Measurements from ENCODE around the gene TRA2B. TPM values are rescaled to one million over a fixed set of nuclear protein-coding genes. Genes with fewer than 3 reads are reported as not detected.

Gene TRA2B
- polyA plus RNA-seq, 1 donor from 2014 or later = 637 TPM

DNA sequence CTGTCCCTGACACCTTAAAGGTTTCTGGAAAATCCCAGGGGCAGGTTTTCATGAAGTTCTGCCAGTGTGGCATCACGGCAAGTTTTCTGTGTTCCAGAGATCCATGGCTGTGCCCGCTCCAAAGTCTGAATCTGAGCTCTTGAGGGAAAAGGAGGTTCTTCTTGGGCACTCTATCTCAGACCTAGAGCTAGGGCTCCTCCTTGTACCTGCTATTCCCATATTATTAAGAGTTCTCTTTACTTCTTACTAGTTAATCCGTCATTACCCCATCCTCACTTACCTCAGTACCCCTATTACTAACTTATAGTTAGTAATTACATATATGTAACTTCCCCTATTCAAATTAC, 5.9 kb upstream of the TRA2B start:
- Histone ChIP-seq H3K36me3 (ENCODE audit: insufficient read depth, low read length) (no peaks in the 10 kb centered on the region), H3K9ac (ENCODE audit: low read length) (peak overlapping the region; percentile 49), H3K9me3 (ENCODE audit: low read length) (no peaks in the 10 kb centered on the region), H3K79me2 (replicated peaks; ENCODE audit: insufficient read depth, low read length) (no peaks in the 10 kb centered on the region), H3K4me3 (ENCODE audit: low read length) (peak overlapping the region; percentile 57), H3K27me3 (ENCODE audit: insufficient read depth, low read depth, low read length) (no peaks in the 10 kb centered on the region), H3K9me2 (ENCODE audit: insufficient read depth, low read length) (no peaks in the 10 kb centered on the region), H2AFZ (ENCODE audit: low read depth, low read length) (no peak overlapping the region), H3F3A (ENCODE audit: insufficient read depth, low read length, poor library complexity, severe bottlenecking) (no peaks in the 10 kb centered on the region), H3K27ac (ENCODE audit: low read length) (no peak overlapping the region), H4K20me1 (ENCODE audit: insufficient read depth) (no peaks in the 10 kb centered on the region), H3K4me2 (ENCODE audit: low read length) (no peak overlapping the region)
- no peak for TF ChIP-seq POLR2AphosphoS5 (IDR thresholded peaks at IDR 0.05)
- TF ChIP-seq SMC3 (conservative IDR thresholded peaks at IDR 0.05; ENCODE audit: poor library complexity) = no peak
- TF ChIP-seq, protein P1, sequence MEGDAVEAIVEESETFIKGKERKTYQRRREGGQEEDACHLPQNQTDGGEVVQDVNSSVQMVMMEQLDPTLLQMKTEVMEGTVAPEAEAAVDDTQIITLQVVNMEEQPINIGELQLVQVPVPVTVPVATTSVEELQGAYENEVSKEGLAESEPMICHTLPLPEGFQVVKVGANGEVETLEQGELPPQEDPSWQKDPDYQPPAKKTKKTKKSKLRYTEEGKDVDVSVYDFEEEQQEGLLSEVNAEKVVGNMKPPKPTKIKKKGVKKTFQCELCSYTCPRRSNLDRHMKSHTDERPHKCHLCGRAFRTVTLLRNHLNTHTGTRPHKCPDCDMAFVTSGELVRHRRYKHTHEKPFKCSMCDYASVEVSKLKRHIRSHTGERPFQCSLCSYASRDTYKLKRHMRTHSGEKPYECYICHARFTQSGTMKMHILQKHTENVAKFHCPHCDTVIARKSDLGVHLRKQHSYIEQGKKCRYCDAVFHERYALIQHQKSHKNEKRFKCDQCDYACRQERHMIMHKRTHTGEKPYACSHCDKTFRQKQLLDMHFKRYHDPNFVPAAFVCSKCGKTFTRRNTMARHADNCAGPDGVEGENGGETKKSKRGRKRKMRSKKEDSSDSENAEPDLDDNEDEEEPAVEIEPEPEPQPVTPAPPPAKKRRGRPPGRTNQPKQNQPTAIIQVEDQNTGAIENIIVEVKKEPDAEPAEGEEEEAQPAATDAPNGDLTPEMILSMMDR (IDR thresholded peaks at IDR 0.05; ENCODE audit: poor library complexity, severe bottlenecking) = peak; percentile 8
- no peak for TF ChIP-seq EP300 (conservative IDR thresholded peaks at IDR 0.05; ENCODE audit: poor library complexity, severe bottlenecking)
- no peak for TF ChIP-seq TAF1 (IDR thresholded peaks at IDR 0.05; ENCODE audit: low read depth)
- TF ChIP-seq RAD21 (conservative IDR thresholded peaks at IDR 0.05) = no peak

DNA sequence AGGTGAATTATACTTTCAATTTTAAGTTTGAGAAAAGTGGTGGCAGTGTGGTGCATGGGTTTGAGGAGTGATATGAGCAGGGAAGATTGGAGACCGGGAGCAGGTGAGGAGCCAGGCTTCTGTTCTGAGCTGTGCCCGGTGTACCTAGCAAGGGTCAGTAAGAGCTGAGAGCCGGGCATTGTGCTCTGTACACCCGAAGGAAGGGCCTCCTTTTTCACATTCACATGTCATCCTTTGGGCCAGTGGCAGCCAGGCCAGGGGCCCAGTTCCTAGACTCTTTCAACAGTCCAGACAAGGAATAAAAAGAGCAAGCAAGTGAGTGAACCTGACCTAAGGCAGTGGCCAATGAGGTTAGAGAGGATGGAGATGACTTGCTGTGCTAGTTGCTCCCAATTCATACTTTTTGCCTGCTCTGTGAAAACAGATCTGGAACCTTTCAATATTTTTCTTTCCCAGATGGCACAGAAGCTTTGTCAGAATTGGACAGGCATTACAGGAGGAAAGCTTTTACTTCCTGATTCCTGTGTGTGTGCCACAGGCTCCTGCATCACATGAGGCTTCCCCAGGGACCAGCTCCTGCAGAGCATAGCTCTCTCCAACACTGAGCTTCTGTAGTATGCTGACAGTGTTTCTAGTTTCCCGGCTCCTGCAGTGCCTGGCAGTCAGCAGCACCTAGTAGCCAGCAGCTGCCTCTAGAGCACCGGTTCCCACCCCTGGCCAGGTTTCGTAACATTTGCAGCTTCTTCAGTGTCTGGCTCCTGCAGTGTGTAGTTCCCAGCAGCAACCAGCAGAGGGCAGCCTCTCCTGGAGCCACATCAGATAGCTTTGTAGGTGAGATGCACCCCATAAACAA, 5.3 kb upstream of the TRA2B start:
- Histone ChIP-seq H3K4me3 (ENCODE audit: low read length) (peak overlapping the region; percentile 57), H3K27me3 (ENCODE audit: insufficient read depth, low read depth, low read length) (no peaks in the 10 kb centered on the region), H3K79me2 (replicated peaks; ENCODE audit: insufficient read depth, low read length) (no peaks in the 10 kb centered on the region), H4K20me1 (ENCODE audit: insufficient read depth) (no peaks in the 10 kb centered on the region), H3K27ac (ENCODE audit: low read length) (peak overlapping the region; percentile 18), H3K9me3 (ENCODE audit: low read length) (no peaks in the 10 kb centered on the region), H3K4me2 (ENCODE audit: low read length) (peak overlapping the region; percentile 48), H3K36me3 (ENCODE audit: insufficient read depth, low read length) (no peaks in the 10 kb centered on the region), H3K9me2 (ENCODE audit: insufficient read depth, low read length) (no peaks in the 10 kb centered on the region), H3F3A (ENCODE audit: insufficient read depth, low read length, poor library complexity, severe bottlenecking) (no peaks in the 10 kb centered on the region), H2AFZ (ENCODE audit: low read depth, low read length) (peak overlapping the region; percentile 63), H3K9ac (ENCODE audit: low read length) (peak overlapping the region; percentile 49)
- TF ChIP-seq, protein P1 (IDR thresholded peaks at IDR 0.05; ENCODE audit: poor library complexity, severe bottlenecking) = peak; percentile 95
- TF ChIP-seq EP300 (conservative IDR thresholded peaks at IDR 0.05; ENCODE audit: poor library complexity, severe bottlenecking) = no peak
- no peak for TF ChIP-seq EZH2 (IDR thresholded peaks at IDR 0.05; ENCODE audit: borderline replicate concordance, insufficient read depth, low read length, poor library complexity, severe bottlenecking)
- no peak for TF ChIP-seq POLR2AphosphoS5 (IDR thresholded peaks at IDR 0.05)
- no peak for TF ChIP-seq TAF1 (IDR thresholded peaks at IDR 0.05; ENCODE audit: low read depth)
- TF ChIP-seq MXI1 (conservative IDR thresholded peaks at IDR 0.05; ENCODE audit: poor library complexity, severe bottlenecking) = peak; percentile 10
- TF ChIP-seq SMC3 (conservative IDR thresholded peaks at IDR 0.05; ENCODE audit: poor library complexity) = peak; percentile 85
- TF ChIP-seq RAD21 (conservative IDR thresholded peaks at IDR 0.05) = peak; percentile 70
